Endothelial cell of umbilical vein (primary cell): Measurements from ENCODE around the gene LHX1. TPM values are rescaled to one million over a fixed set of nuclear protein-coding genes. Genes with fewer than 3 reads are reported as not detected.

ENCODE experiments used
- BruUV-seq: library from RNA; stranded (reverse); fragments of 400-500 nt; replicated peaks from 2 replicates; lab custom pipeline; 2021; lab: Mats Ljungman, UMichigan
- CTCF ChIA-PET: fragments of 300-600, 350-600 bp; sonication (Branson Sonifier 250); formaldehyde crosslinking; loops from one replicate; lab custom pipeline; 2021; ENCODE audit warnings: antibody characterized with exemption, inconsistent platforms; lab: Charles Lee
- POLR2A ChIA-PET: fragments of 300-600, 350-600 bp; sonication (Branson Sonifier 250); formaldehyde crosslinking; loops from one replicate; lab custom pipeline; 2021; ENCODE audit warnings: antibody characterized with exemption, inconsistent platforms; lab: Charles Lee
- DNase-seq: peaks from one replicate; pipeline ENCODE4 v3.0.0-alpha.2; 2011; ENCODE audit warnings: low read depth, low spot score
- FAIRE-seq: peaks from 2 replicates; lab custom pipeline; 2011; peaks lifted over from hg19 to GRCh38; lab: Jason Lieb, UNC
- H2AFZ ChIP-seq: 2 replicates; pipeline ENCODE4 v1.6.0; 2012; ENCODE audit warnings: low read depth, low read length, control low read depth, inconsistent platforms
- H3K27ac ChIP-seq: 2 replicates; pipeline ENCODE4 v1.5.1; 2011; ENCODE audit warnings: low read depth, mild to moderate bottlenecking, control low read depth, low read length, moderate library complexity; ENCODE audit not compliant: insufficient read depth
- H3K27me3 ChIP-seq, 2 experiments: 2 replicates each; pipeline versions ENCODE4 v1.6.0 to v1.6.1; 2011; ENCODE audit warnings: low read length in 2 of 2, mixed read lengths in 1 of 2; ENCODE audit not compliant: control insufficient read depth in 2 of 2, insufficient read depth in 2 of 2
- H3K36me3 ChIP-seq, 2 experiments: 2 replicates in 1 of 2; 3 replicates in 1 of 2; pipeline ENCODE4 v1.5.1; 2011; ENCODE audit warnings: low read length in 2 of 2, mild to moderate bottlenecking in 1 of 2, moderate library complexity in 1 of 2; ENCODE audit not compliant: control insufficient read depth in 2 of 2, insufficient read depth in 2 of 2; ENCODE audit errors: extremely low read depth in 1 of 2
- H3K4me1 ChIP-seq: 3 replicates; pipeline ENCODE4 v1.5.1; 2011; ENCODE audit warnings: mild to moderate bottlenecking, low read length; ENCODE audit not compliant: control insufficient read depth, insufficient read depth; ENCODE audit errors: extremely low read depth
- H3K4me2 ChIP-seq: 2 replicates; pipeline ENCODE4 v1.6.1; 2011; ENCODE audit warnings: low read length, control low read depth, mixed read lengths; ENCODE audit not compliant: insufficient read depth
- H3K4me3 ChIP-seq, 3 experiments: fragments of 200-600 bp in 1 of 3; sonication (generic), shearing (Covaris generic) in 1 of 3; replicated peaks in 1 of 3; 2 replicates each; pipeline ENCODE4 v1.5.1; 2011 to 2016; ENCODE audit warnings: control low read depth in 3 of 3, low read length in 3 of 3, mild to moderate bottlenecking in 2 of 3, inconsistent platforms in 1 of 3, low read depth in 1 of 3, moderate library complexity in 1 of 3; ENCODE audit not compliant: insufficient read depth in 1 of 3
- H3K79me2 ChIP-seq: 2 replicates; pipeline ENCODE4 v1.6.0; 2012; ENCODE audit warnings: low read length, inconsistent platforms; ENCODE audit not compliant: control insufficient read depth, insufficient read depth
- H3K9ac ChIP-seq: replicated peaks from 2 replicates; pipeline ENCODE3; 2011; ENCODE audit warnings: low read length, control low read depth; ENCODE audit not compliant: insufficient read depth; ENCODE audit errors: extremely low read depth
- H3K9me1 ChIP-seq: replicated peaks from 3 replicates; pipeline ENCODE4 v1.6.0; 2011; ENCODE audit warnings: mild to moderate bottlenecking, low read length; ENCODE audit not compliant: control insufficient read depth, insufficient read depth; ENCODE audit errors: extremely low read depth
- H3K9me3 ChIP-seq: replicated peaks from 2 replicates; pipeline ENCODE4 v1.5.1; 2012; ENCODE audit warnings: low read length, inconsistent platforms; ENCODE audit not compliant: control insufficient read depth, insufficient read depth
- H4K20me1 ChIP-seq: replicated peaks from 2 replicates; pipeline ENCODE3; 2011; ENCODE audit warnings: mild to moderate bottlenecking, low read length; ENCODE audit not compliant: control insufficient read depth, insufficient read depth; ENCODE audit errors: extremely low read depth
- CTCF ChIP-seq, 2 donors: IDR thresholded peaks; 1 replicate in 1 of 2; 2 replicates in 1 of 2; pipeline ENCODE4 v1.5.1; 2011; ENCODE audit warnings: low read length in 2 of 2, mild to moderate bottlenecking in 2 of 2, moderate library complexity in 2 of 2, control low read depth in 1 of 2, inconsistent platforms in 1 of 2, low read depth in 1 of 2; ENCODE audit not compliant: insufficient read depth in 1 of 2; ENCODE audit errors: extremely low read depth in 1 of 2
- EZH2 ChIP-seq: IDR thresholded peaks from 2 replicates; pipeline ENCODE4 v1.6.1; 2012; ENCODE audit warnings: borderline replicate concordance, low read depth, mild to moderate bottlenecking, moderate library complexity, low read length, inconsistent platforms; ENCODE audit not compliant: severe bottlenecking
- FOS ChIP-seq: IDR thresholded peaks from 2 replicates; pipeline ENCODE4 v1.6.1; 2011; ENCODE audit warnings: mild to moderate bottlenecking, low read length, moderate library complexity, borderline replicate concordance; ENCODE audit not compliant: insufficient read depth
- GATA2 ChIP-seq: IDR thresholded peaks from 2 replicates; pipeline ENCODE4 v1.7.0; 2011; ENCODE audit warnings: low read depth, mild to moderate bottlenecking, moderate library complexity, mixed read lengths, low read length; ENCODE audit not compliant: insufficient read length, insufficient read depth
- JUN ChIP-seq: IDR thresholded peaks from 2 replicates; pipeline ENCODE4 v1.6.1; 2011; ENCODE audit warnings: borderline replicate concordance, low read depth; ENCODE audit not compliant: insufficient read length, insufficient read depth
- MAX ChIP-seq: IDR thresholded peaks from 2 replicates; pipeline ENCODE4 v1.6.1; 2011; ENCODE audit not compliant: insufficient read depth, insufficient read length
- MYC ChIP-seq: IDR thresholded peaks from one replicate; pipeline ENCODE4 v1.6.1; 2011; ENCODE audit warnings: mild to moderate bottlenecking, low read depth, low read length
- POLR2A ChIP-seq: IDR thresholded peaks from 2 replicates; pipeline ENCODE4 v1.6.1; 2012; ENCODE audit warnings: low read depth, mild to moderate bottlenecking, control low read depth, low read length
- POLR2AphosphoS5 ChIP-seq: IDR thresholded peaks from 2 replicates; pipeline ENCODE4 v1.6.1; 2012; ENCODE audit warnings: low read depth, mild to moderate bottlenecking, control low read depth, low read length, moderate library complexity; ENCODE audit not compliant: insufficient read depth
- dilution Hi-C: fragments of 300-500 bp; cut with MboI; formaldehyde crosslinking; loops from one replicate; pipeline ENCODE4 v1.15.0; 2019; ENCODE audit warnings: low sequenced_read_pairs; ENCODE audit not compliant: extremely low pct_ligation_motif_present
- intact Hi-C: fragments of 100-400 bp; cut with micrococcal nuclease; formaldehyde crosslinking; loops from one replicate; pipeline ENCODE4 v1.10.0; 2022
- polyA plus RNA-seq, 4 experiments: library from polyadenylated mRNA; depleted of rRNA in 3 of 4; stranded (reverse) in 3 of 4; unstranded in 1 of 4; fragments of >200 nt; gene quantifications; 2 replicates each; pipeline versions ENCODE4 v1.2.1 to v1.2.3, GENCODE V29; 2011 to 2012; ENCODE audit warnings: missing spikeins in 1 of 4
- total RNA-seq: library from RNA; stranded (reverse); gene quantifications from 2 replicates; pipeline ENCODE4 v1.2.3, GENCODE V29; 2021

LHX1 gene
- total and polyA plus RNA-seq, 2 donors (not counting 3 experiments of a cell fraction or from before 2014, with no cell fraction given) = not detected

DNA sequence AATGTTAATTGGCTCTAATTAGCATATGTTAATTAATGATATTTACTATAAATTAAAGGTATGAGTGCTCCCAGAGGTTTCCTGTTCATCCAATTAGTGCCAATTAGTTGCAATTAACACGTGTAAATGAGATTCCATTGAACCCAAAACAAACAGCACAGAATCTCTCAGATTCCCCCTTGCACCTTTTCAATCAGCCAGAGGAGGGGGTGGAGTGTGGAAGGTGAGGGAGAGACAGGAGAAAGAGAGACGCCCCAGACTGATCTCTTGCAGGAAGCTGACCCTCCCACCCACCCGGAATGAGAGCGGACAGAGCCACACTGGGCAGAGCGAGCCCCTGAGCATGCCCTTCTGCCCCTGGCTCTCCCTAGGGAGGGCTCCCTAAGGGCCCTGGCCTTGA, 24.1 kb upstream of the LHX1 start:
- no peak overlapping the region for H3K27ac ChIP-seq
- ChIA-PET CTCF (no interaction called here), POLR2A (no interaction called here)
- H3K79me2 ChIP-seq = no peaks in the 10 kb centered on the region
- no peak overlapping the region for H3K9ac ChIP-seq
- no peak overlapping the region for H3K4me3 ChIP-seq
- intact Hi-C loops (no loop called here), dilution Hi-C loops (no loop called here)
- no peak overlapping the region for H3K4me2 ChIP-seq
- no peak for DNase-seq
- H3K36me3 ChIP-seq = no peaks in the 10 kb centered on the region
- peaks cover 6 to 13% of the 10 kb centered on the region in 2 experiments for H3K27me3 ChIP-seq
- H3K9me1 ChIP-seq = no peaks in the 10 kb centered on the region
- H3K4me1 ChIP-seq = no peaks in the 10 kb centered on the region
- H4K20me1 ChIP-seq = no peaks in the 10 kb centered on the region
- TF ChIP-seq MYC = no peak
- no peak for TF ChIP-seq EZH2
- no peak for TF ChIP-seq FOS
- no peak for TF ChIP-seq JUN
- no peak for TF ChIP-seq MAX
- no peak for TF ChIP-seq CTCF (IDR thresholded peaks at IDR 0.05; ENCODE audit: extremely low read depth in 1 of 2, insufficient read depth in 1 of 2, low read depth in 1 of 2, low read length in 2 of 2)
- no peak for TF ChIP-seq POLR2A
- TF ChIP-seq GATA2 = no peak
- TF ChIP-seq POLR2AphosphoS5 = no peak
- H2AFZ ChIP-seq = no peak overlapping the region
- no TSS peak for BruUV-seq
- H3K9me3 ChIP-seq = no peaks in the 10 kb centered on the region
- FAIRE-seq = no peak
